HG03066 (cell line): ENCODE results near the gene GGA2.
"Not testable (repeated sequence)": the region's sequence is repeated elsewhere in the genome, so short reads cannot be mapped to it uniquely, and the experiment has no call there.

ENCODE experiments used
- ATAC-seq: cut with Tn5 transposase; IDR thresholded peaks from one replicate; pipeline ENCODE4 v1.9.1; 2021; ENCODE audit warnings: low read depth; ENCODE audit not compliant: unreplicated experiment

The GGA2 gene

DNA sequence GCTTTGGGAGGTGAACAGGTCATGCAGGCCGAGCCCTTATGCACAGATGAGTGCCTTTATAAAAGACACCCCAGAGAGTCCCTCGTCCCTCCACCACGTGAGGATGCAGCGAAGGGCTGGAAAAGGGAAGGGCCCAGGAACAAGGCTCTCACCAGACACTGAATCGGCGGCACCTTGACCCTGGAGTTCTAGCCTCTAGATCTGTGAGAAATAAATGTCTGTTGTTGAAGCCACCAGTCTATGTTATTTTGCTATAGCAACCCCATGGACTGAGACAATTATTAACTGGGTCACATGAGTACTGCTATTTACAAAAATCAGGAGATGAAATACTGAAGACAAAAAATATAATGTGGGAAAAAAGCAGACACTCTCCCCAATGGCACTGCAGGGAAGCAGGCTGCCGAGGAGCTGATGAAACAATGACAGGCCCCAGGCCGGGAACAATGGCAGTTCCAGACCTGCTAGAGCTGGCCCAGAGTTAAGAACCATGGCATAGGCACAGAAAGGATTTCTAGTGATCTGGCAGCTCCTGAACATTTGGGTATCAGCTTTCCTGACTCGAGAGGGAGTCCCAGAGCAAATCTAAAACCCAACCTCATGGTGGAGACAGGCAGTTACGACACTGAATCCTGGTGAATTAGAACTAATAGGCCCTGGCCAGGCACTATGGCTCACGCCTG lies 17.8 kb upstream of the GGA2 start:
- ATAC-seq = no peak

DNA sequence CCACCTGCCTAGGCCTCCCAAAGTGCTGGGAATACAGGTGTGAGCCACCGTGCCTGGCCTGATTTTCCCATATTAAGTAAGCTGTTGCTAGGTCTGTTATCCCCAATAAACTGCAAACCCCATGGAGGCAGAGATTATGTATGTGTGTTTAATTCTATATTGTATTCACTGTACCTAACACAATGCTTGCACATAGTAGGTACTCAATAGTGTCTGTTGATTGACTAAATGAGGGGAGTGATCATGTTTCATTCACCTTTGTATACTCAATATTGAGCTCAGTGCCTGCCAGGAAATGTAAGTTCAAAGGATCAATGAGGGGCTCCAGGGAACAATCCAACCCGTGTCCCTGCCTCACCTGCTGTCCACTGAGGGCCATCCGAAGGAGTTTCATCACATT lies 14.6 kb upstream of the GGA2 start:
- no peak for ATAC-seq

DNA sequence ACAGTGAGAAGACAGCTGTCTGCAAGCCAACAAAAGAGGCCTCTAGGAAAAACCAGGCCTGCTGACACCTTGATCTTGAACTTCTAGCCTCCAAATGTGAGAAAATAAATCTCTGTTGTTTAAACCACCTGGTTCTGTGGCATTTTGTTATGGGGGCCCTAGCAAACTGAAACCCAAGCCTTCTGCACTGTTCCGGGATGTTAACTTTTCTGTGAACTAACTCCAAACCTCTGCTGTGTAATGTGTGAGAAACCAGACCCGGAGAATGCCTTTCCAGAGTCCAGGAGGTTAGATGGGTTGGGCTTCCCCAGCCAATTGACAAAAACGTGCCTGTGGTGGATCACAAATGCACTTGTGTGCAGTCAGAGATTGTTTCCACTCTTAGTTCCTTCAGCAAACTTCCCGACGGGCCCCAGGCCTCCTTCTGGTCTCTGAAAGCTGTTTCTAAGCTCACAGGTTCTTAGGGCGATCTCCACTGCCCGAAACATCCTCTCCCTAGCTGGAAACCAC lies 13.6 kb upstream of the GGA2 start:
- ATAC-seq = no peak

DNA sequence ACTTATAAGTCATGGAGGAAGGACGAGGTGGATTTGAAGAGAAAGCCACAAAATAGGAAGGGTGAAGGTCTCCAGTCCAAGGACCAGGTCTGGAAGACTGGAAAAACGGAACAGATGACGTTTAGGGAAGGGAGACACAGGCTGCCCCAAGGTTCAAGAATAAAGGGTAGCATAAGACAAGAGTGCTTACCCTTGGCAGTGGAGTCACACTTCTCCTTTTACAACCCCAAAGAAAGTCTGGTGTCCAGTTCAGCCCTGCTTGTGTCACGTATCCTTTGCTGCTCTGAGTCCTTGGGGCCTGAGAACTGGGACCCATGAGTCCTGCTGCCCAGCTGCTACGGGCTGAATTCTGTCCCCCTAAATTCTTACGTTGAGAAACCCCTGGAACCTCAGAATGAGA lies 13.0 kb upstream of the GGA2 start:
- no peak for ATAC-seq

DNA sequence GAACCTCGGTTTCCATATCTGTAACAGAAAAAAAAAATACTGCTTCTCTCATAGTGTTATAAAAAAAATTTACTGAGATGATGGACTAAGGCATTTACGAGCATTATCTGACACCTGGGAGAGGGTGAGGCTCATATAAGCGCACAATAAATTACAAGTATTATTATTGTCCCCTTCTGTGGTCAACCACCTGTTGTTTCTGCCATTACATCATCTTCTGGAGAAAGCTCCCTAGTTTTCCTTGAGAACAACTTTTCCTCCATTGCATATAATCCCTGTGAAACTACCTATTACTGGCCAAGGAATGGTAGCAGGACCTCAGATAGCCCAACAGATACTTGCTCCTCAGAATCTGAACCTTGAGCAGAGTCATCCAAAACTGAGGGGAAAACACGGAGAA lies 11.7 kb upstream of the GGA2 start:
- ATAC-seq = no peak

DNA sequence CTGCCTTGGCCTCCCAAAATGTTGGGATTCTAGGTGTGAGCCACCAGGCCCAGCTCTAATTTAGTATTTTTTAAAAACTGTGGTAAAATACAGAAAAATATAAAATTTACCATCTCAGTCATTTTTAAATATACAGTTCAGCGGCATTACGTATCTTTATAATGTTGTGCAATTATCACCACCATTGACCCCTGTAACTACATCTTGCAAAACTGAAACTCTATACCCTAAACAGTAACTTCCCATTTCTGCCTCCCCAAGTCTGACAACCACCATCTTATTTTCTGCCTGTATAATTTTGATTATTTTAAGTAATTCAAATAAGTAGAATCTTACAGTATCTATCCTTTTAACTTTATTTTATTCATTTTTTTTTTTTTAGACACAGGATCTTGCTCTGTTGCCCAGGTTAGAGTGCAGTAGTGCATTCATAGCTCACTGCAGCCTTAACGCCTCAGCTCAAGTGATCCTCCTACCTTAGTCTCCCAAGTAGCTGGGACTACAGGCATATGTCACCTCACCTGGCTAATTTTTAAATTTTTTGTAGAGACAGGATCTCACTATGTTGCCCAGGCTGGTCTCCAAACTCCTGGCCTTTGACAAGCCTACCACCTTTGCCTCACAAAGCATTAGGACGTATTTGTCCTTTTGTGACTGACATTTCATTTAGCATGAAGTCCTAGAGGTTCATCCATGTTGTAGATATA lies 10.9 kb upstream of the GGA2 start:
- no peak for ATAC-seq

DNA sequence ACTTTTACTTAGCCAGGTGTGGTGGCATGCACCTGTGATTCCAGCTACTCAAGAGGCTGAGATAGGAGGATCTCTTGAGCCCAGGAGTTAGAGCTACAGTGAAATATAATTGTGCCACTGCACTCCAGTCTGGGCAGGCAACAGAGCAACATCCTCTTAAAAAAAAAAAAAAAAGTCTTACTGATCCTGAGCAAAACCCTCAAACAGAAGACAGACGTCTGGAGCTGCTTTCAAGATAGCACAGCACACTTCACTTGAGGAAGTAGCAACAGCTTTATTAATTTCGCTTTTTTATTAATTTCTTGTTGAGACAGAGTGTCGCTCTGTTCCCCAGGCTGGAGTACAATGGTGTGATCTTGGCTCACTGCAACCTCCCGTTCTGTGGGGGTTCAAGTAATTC lies 10.2 kb upstream of the GGA2 start:
- no peak for ATAC-seq

DNA sequence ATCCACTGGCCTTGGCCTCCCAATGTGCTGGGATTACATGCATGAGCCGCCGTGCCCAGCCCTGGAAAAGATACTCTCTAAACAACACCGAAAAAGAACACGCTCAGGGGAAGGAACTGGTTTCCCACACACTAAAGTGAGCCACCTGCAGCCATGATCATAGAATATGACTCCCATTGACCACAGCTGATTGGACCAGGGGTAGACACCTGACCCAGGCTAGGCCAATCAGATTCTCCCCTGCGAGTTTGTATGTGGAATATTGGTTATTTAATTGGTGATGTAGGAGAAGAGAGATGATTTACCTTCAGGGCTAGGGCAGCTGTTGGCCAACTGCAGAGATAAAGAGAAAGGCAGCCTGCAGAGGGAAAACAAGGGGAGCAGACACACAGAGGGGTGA lies 9.0 kb upstream of the GGA2 start:
- ATAC-seq = no peak

DNA sequence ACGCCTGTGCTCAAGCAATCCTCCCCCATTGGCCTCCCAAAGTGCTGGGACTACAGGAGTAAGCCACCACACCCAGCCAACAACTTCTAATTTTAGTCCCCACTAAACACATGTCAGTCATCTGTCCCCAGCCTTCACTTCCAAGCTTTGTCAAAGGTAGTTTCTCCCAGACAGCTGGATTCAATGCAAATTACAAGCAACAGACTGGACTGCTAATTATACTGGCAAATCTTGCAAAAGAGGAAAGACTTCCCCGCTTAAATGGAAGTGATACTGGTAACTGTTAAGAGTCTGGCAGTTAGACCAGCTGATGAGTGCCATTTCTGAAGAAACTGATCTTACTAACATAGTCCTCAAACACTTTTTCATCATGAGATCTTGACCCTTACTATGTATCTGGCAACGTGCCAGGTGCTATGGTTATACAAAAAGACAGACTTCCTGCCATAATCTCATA lies 8.2 kb upstream of the GGA2 start:
- no peak for ATAC-seq

DNA sequence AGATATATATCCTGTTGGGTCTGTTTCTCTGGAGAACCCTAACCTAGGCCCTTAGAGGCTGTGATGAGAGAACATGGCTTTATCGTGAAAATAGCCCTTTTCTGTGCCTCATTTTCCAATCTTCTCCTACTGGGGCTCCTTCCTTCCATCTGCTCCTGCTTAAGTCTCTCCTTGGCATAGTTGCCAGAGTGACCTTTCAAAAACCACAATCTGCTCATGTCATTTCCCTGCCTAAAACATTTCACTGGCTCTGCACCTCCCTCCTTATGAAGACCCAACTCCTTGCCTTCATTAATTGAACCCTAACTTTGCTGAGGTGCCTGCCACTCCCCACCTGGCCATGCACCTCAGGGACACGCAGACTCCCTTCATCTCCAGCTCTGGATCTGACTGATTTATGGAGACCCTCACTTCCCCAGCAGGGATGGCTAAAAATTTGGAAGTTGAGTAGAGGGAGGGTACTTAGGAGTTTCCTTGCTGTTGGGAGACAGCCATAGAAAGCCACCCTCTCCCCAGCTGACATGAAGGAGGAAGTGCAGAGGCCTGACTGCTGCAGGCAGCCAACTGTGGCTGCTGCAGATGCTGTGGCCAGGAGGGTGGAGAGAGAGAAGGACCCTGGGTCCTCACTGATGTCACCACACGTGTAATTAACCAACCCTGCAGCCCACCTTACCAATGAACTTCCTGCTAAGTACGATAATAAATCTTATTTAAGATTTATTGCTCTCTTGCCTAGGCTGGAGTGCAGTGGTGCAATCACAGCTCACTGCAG lies 6.3 kb upstream of the GGA2 start:
- ATAC-seq = no peak

DNA sequence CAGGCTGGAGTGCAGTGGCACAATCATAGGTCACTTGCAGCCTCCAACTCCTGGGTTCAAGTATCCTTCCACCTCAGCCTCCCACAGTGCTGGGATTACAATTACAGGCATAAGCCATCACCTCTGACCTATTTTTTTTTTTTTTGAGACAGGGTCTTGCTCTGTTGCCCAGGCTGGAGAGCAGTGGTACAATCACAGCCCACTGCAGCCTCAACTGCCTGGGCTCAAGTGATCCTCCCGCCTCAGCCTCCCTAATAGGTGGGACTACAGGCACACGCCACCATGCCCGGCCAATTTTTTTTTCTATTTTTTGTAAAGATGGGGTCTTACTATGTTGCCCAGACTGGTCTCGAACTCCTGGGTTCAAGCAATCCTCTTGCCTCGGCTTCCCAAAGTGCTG lies 5.6 kb upstream of the GGA2 start:
- no peak for ATAC-seq

DNA sequence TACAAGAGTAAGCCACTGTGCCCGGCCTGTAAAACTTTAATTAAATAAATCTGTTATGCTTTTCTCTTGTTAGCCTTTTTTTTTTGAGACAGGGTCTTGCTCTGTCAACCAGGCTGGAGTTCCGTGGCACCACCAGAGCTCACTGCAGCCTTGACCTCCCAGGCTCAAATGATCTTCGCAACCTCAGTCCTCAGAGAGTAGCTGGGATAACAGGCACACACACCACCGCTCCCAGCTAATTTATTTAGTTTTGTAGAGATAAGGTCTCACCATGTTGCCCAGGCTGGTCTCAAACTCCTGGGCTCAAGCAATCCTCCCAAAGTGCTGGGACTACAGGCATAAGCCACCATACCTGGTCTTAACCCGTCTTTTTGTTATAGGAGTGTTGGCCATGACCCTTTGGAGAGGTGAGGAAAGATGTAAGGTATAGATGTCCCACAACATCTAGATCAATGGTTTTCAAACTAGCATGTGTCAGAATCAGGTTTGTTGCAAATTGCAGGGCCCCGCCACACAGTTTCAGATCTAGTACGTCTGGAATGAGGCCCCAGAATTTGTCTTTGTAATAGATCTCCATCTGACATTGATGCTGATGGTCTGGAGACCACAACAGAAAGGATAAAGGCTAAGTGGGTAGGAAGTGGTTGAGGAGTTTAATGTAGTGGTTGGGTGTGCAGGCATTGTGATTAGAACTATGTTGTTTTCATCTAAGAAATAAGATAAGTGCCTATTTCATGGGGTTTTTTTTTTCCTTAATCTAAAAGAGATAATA lies 4.3 kb upstream of the GGA2 start:
- ATAC-seq = no peak

DNA sequence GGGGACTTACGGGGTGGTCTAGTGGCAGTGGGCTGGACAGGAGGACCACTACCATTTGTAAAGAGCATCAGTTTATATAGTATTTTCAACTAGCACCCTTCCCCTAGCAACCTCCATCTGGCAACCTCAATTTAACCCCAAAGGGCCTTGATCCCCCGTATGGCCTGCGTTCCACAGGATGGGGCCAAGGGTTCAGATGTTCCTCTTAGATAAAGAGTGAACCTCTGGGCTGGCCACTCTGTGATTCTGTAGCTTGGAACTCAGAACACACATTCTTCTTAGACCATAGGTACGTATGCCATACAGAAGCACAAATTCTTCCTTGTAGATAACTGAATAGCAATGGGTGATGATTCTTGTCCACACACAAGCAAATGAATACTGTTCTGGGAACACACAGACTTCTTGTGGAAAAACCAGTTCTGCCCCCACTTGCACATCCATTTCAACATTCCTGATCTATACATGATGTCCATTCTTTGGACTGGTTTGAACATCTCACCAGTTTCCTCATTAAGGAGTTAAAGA lies 1.9 kb upstream of the GGA2 start:
- no peak for ATAC-seq

DNA sequence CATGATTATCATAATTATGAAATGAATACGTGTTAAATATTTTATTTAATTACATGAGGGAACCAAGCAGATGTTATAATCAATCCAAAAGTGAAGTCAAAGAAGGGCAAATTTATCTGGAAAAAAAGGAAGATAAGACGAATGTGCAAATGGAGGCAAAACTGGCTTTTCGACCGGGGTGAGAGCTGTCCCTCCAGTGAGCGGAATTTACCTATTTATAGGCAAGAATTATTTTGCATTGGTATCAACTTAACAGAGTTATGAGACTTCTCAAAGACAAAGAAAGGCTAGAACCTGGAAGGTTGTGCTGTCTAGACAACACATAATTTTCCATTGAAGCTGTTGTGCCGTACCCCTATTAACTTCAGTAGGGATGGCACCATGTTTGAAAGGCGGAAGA lies 1.4 kb upstream of the GGA2 start:
- ATAC-seq = no peak

DNA sequence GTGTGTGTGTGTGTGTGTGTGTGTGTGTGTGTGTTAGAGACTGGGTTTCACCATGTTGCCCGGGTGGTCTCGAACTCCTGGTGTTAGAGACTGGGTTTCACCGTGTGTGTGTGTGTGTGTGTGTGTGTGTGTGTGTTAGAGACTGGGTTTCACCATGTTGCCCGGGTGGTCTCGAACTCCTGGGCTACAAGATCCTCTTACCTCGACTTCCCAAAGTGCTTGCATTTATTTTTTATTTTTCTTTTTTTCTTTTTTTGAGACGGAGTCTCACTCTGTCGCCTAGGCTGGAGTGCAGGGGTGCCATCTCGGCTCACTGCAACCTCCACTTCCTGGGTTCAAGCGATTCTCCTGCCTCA lies 599 bp upstream of the GGA2 start:
- ATAC-seq = not testable (repeated sequence)

DNA sequence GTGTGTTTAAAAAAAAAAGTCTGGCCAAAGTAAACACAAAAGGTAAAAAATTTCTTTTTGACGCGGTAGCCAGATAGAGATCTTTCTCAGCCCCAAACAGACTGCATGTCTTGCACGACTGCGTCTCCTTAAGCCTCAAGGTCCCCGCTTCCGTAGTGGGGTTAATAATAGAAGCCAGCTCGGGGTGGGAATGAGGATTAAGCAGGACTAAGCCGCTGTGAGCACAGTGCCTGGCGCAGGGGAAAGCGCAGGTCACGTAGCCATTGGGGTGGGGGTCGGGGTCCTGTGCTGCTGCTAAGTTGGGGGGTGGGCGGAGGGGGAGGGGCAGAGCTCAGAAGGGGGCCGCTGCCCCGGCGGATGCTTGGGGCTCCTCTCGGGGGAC lies 521 bp downstream of the GGA2 start:
- ATAC-seq = peak; percentile 9

DNA sequence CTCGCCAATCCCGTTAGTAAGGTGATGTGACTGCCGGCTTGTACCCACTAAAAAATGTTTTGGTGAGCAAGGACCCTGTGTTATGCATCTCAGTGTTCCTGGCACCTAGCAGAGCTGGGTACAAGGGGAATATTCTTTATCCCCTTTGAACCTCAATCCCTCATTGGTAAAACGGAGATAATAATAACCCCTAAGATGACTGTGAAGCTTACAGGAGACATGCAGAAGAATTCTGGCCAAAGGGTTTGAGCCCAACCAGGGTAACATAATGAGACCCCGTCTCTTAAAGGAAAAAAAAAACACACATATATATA lies 896 bp downstream of the GGA2 start:
- ATAC-seq = no peak

DNA sequence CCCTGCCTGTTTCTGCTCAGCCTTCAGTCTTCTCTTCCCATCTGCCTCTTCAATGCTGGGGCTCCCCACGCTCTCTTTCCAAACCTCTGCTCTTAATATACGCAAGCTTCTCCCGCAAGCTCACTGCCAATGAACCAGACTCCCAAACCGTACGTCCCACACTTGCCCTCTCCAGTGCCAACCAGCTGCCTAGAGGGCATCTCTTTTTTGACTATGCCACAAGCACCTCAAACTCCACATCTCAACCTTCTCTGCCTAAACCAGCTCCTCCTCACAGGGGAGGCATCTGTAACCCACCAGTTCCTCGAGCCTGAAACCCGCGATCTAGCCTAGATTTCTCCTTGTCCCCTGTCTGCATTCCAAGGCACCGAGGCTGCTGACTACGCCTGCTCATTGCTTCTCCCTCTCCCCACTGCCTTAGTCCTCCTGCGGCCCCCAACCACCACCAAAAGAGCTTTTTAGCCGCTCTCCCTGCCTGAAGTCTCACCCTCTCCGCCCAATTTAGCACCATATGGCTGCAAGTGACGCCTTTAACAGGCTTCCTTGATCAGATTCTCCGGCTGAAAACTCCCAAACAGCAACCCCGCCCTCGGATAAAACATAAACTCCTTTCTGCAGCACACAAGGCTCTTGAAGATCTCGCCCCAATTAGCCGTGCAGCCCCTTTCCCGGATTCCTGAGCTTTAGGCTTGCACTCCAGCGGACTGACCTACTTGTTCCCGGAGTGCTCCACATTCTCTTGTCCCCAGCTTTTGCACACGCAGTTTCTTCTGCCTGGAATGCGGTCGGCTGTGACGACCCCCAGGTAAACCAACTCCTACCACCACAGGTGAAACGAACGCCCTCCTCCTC lies 1.5 kb downstream of the GGA2 start:
- no peak for ATAC-seq

DNA sequence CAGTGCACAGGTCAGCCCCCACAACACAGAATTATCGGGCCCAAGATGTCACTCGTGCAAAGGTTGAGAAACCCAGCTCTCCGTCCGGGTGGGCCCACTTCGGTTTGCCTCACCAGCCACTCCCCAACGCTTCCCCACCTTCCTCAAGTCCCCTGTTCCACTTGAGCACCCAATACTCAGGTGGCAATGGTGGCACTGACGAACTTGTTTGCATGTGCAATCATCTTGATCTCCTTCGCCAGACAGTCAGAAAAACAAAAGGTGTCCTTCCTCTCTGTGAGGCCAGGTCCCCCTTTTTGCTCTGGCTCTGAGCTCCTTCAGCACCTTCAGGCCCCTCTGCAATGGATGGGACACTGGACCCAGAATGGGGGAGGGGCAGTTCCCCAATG lies 3.7 kb downstream of the GGA2 start:
- ATAC-seq = no peak
